H9 (cell line): ENCODE data around the gene CARD6. TPM values are rescaled to one million over a fixed set of nuclear protein-coding genes. Genes with fewer than 3 reads are reported as not detected.
"Not testable (repeated sequence)": the region's sequence is repeated elsewhere in the genome, so short reads cannot be mapped to it uniquely, and the experiment has no call there.

Experiments
- DNase-seq: peaks from one replicate; pipeline ENCODE4 v3.0.0-alpha.2; 2017
- H2AFZ ChIP-seq: one replicate; pipeline ENCODE4 v1.6.1; 2013; ENCODE audit warnings: mild to moderate bottlenecking, low read length, control low read depth, moderate library complexity
- H2AK5ac ChIP-seq: 2 replicates; pipeline ENCODE4 v1.6.1; 2013; ENCODE audit warnings: low read length, control low read depth, mixed read lengths; ENCODE audit not compliant: insufficient read length
- H2BK120ac ChIP-seq: one replicate; pipeline ENCODE4 v1.6.1; 2013; ENCODE audit warnings: low read depth, mild to moderate bottlenecking, low read length, control low read depth, inconsistent platforms; ENCODE audit not compliant: poor library complexity, severe bottlenecking
- H2BK12ac ChIP-seq: 2 replicates; pipeline ENCODE4 v1.6.1; 2013; ENCODE audit warnings: low read length, control low read depth, mixed read lengths, low read depth; ENCODE audit not compliant: insufficient read length
- H2BK15ac ChIP-seq: 2 replicates; pipeline ENCODE4 v1.6.1; 2013; ENCODE audit warnings: low read depth, low read length, control low read depth
- H2BK20ac ChIP-seq: one replicate; pipeline ENCODE4 v1.6.1; 2013; ENCODE audit warnings: low read depth, mild to moderate bottlenecking, low read length, control low read depth, inconsistent platforms; ENCODE audit not compliant: poor library complexity, severe bottlenecking
- H2BK5ac ChIP-seq: 2 replicates; pipeline ENCODE4 v1.6.1; 2013; ENCODE audit warnings: low read length, control low read depth, mixed read lengths; ENCODE audit not compliant: insufficient read length
- H3K14ac ChIP-seq: 2 replicates; pipeline ENCODE4 v1.6.1; 2013; ENCODE audit warnings: low read length, control low read depth; ENCODE audit not compliant: insufficient read depth
- H3K18ac ChIP-seq: 2 replicates; pipeline ENCODE4 v1.6.1; 2013; ENCODE audit warnings: low read depth, mild to moderate bottlenecking, mixed read lengths, low read length, control low read depth; ENCODE audit not compliant: insufficient read length
- H3K23ac ChIP-seq: 2 replicates; pipeline ENCODE4 v1.6.1; 2013; ENCODE audit warnings: low read length, control low read depth, mixed read lengths, low read depth; ENCODE audit not compliant: insufficient read length
- H3K23me2 ChIP-seq: 2 replicates; pipeline ENCODE4 v1.6.1; 2013; ENCODE audit warnings: low read depth, mild to moderate bottlenecking, mixed read lengths, low read length, control low read depth; ENCODE audit not compliant: insufficient read length, poor library complexity, severe bottlenecking
- H3K27ac ChIP-seq: 2 replicates; pipeline ENCODE4 v1.5.1; 2013; ENCODE audit warnings: low read length, control low read depth, mixed read lengths, low read depth; ENCODE audit not compliant: insufficient read length
- H3K27me3 ChIP-seq: 2 replicates; pipeline ENCODE4 v1.6.1; 2013; ENCODE audit warnings: low read length, control low read depth, inconsistent platforms; ENCODE audit not compliant: insufficient read depth
- H3K4ac ChIP-seq: 2 replicates; pipeline ENCODE4 v1.6.1; 2013; ENCODE audit warnings: low read depth, mild to moderate bottlenecking, control low read depth, inconsistent platforms, low read length, moderate library complexity
- H3K4me1 ChIP-seq: 2 replicates; pipeline ENCODE4 v1.6.1; 2013; ENCODE audit warnings: low read length, control low read depth, inconsistent platforms; ENCODE audit not compliant: insufficient read depth
- H3K4me2 ChIP-seq: 2 replicates; pipeline ENCODE4 v1.6.1; 2013; ENCODE audit warnings: low read length, control low read depth, mixed read lengths; ENCODE audit not compliant: insufficient read length, insufficient read depth
- H3K56ac ChIP-seq: 2 replicates; pipeline ENCODE4 v1.6.1; 2013; ENCODE audit warnings: low read depth, mild to moderate bottlenecking, mixed read lengths, low read length, control low read depth; ENCODE audit not compliant: insufficient read length
- H3K79me1 ChIP-seq: 2 replicates; pipeline ENCODE4 v1.6.1; 2013; ENCODE audit warnings: low read depth, mild to moderate bottlenecking, moderate library complexity, low read length, control low read depth, inconsistent platforms; ENCODE audit not compliant: insufficient read depth, poor library complexity, severe bottlenecking
- H3K79me2 ChIP-seq: 2 replicates; pipeline ENCODE4 v1.6.1; 2013; ENCODE audit warnings: low read length, control low read depth, inconsistent platforms; ENCODE audit not compliant: insufficient read depth
- H3K9ac ChIP-seq: 2 replicates; pipeline ENCODE4 v1.6.1; 2013; ENCODE audit warnings: low read length, control low read depth, mixed read lengths; ENCODE audit not compliant: insufficient read length; ENCODE audit errors: extremely low read depth
- H3K9me3 ChIP-seq: one replicate; pipeline ENCODE4 v1.6.1; 2013; ENCODE audit warnings: low read depth, low read length, inconsistent platforms; ENCODE audit not compliant: control insufficient read depth
- H3T11ph ChIP-seq: one replicate; pipeline ENCODE4 v1.6.1; 2013; ENCODE audit warnings: mild to moderate bottlenecking, low read length, control low read depth, inconsistent platforms
- H4K20me1 ChIP-seq: one replicate; pipeline ENCODE4 v1.6.1; 2013; ENCODE audit not compliant: control insufficient read depth, insufficient read length, insufficient read depth
- H4K5ac ChIP-seq: 2 replicates; pipeline ENCODE4 v1.6.1; 2013; ENCODE audit warnings: low read depth, mild to moderate bottlenecking, mixed read lengths, low read length, control low read depth; ENCODE audit not compliant: insufficient read length
- H4K8ac ChIP-seq: replicated peaks from 2 replicates; pipeline ENCODE4 v1.6.1; 2013; ENCODE audit warnings: low read length, control low read depth, mixed read lengths, low read depth; ENCODE audit not compliant: insufficient read length
- H4K91ac ChIP-seq: 2 replicates; pipeline ENCODE4 v1.6.1; 2013; ENCODE audit warnings: low read depth, mild to moderate bottlenecking, moderate library complexity, mixed read lengths, low read length, control low read depth; ENCODE audit not compliant: insufficient read length
- H3K27ac Mint-ChIP-seq, 3 experiments: 2 replicates in 2 of 3; 3 replicates in 1 of 3; pipeline ENCODE4 v1.8.0; 2020 to 2021; ENCODE audit warnings: mixed read lengths in 3 of 3, mild to moderate bottlenecking in 1 of 3, moderate library complexity in 1 of 3
- H3K27me3 Mint-ChIP-seq: 2 replicates; pipeline ENCODE4 v1.8.0; 2021; ENCODE audit warnings: low read depth, mild to moderate bottlenecking, moderate library complexity, mixed read lengths
- H3K36me3 Mint-ChIP-seq, 3 experiments: 2 replicates in 2 of 3; 3 replicates in 1 of 3; pipeline ENCODE4 v1.8.0; 2020 to 2021; ENCODE audit warnings: low read depth in 3 of 3, mixed read lengths in 3 of 3; ENCODE audit not compliant: insufficient read depth in 1 of 3
- H3K4me1 Mint-ChIP-seq, 2 experiments: 2 replicates each; pipeline ENCODE4 v1.8.0; 2020; ENCODE audit warnings: mixed read lengths in 2 of 2
- H3K4me3 Mint-ChIP-seq, 2 experiments: 2 replicates in 1 of 2; 3 replicates in 1 of 2; pipeline ENCODE4 v1.8.0; 2020 to 2021; ENCODE audit warnings: mild to moderate bottlenecking in 2 of 2, mixed read lengths in 2 of 2, moderate library complexity in 1 of 2
- H3K9me3 Mint-ChIP-seq, 2 experiments: 2 replicates in 1 of 2; 3 replicates in 1 of 2; pipeline ENCODE4 v1.8.0; 2020; ENCODE audit warnings: mild to moderate bottlenecking in 2 of 2, mixed read lengths in 2 of 2, moderate library complexity in 1 of 2
- WGBS: extraction: QIAGEN DNeasy Blood & Tissue Kit; methylation state at CpG from one replicate; pipeline ENCODE4 v1.1.7; 2013; ENCODE audit warnings: missing lambda C conversion rate, low lambda C conversion rate, mixed read lengths; ENCODE audit not compliant: insufficient read length; ENCODE audit errors: extremely low coverage; 5-methylcytosine and 5-hydroxymethylcytosine counted together
- total RNA-seq: library from RNA; stranded (reverse); gene quantifications from 2 replicates; pipeline ENCODE4 v1.2.1, GENCODE V29; 2021
- TF ChIP-seq, protein P1 (sequence below): fragments of 200-600 bp; sonication (generic); conservative IDR thresholded peaks from 3 replicates; pipeline ENCODE4 v1.8.0; 2021; ENCODE audit warnings: antibody characterized with exemption, mild to moderate bottlenecking

Gene CARD6
- total RNA-seq, 1 experiment from 2014 or later = 0.35 TPM

DNA sequence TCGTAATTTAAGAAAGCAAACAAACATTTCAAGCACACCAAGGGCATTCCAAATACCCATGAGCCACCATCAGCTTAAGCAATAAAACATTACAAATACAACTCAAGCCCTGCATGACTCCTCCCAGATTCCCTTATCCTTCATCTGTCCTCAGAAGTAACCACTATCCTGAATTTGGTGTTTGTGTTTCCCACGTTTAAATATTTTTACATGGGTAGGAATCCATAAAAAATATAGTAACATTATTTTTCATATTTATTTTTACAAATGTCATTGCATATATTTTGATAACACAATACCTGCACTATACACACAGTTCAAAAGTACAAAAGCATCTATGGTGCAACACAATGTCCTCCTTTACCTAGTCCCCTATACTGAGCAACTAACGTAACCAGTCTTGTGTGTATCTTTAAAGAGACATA, 49.4 kb upstream of the CARD6 start:
- no peak overlapping the region for H3K27ac Mint-ChIP-seq

DNA sequence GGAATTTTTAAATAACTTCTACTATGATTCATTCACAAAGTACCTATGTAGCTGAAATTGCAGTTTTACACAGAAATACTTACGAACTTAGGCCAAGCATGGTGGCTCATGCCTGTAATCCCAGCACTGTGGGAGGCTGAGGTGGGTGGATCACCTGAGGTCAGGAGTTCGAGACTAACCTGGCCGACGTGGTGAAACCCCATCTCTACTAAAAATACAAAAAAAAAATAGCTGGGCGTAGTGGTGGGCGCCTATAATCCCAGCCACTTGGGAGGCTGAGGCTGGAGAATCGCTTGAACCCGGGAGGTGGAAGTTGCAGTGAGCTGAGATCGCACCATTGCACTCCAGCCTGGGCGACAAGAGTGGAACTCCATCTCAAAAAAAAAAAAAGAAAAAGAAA, 48.5 kb upstream of the CARD6 start:
- not testable (repeated sequence) for H2BK20ac ChIP-seq, H4K8ac ChIP-seq, H3K9me3 ChIP-seq, H3K4me1 ChIP-seq, H3K23me2 ChIP-seq, H4K91ac ChIP-seq, H3K14ac ChIP-seq, H2BK15ac ChIP-seq, H2BK120ac ChIP-seq, H3K27me3 Mint-ChIP-seq, H3K56ac ChIP-seq, H2AFZ ChIP-seq, H3K4me2 ChIP-seq, H2AK5ac ChIP-seq, H2BK12ac ChIP-seq, H3K4ac ChIP-seq, H3K27ac ChIP-seq, H2BK5ac ChIP-seq, H4K20me1 ChIP-seq, H3K23ac ChIP-seq, H3K4me3 Mint-ChIP-seq, H3K9ac ChIP-seq, H4K5ac ChIP-seq, H3K79me1 ChIP-seq, DNase-seq, H3K9me3 Mint-ChIP-seq, H3T11ph ChIP-seq, H3K18ac ChIP-seq, H3K27ac Mint-ChIP-seq, H3K27me3 ChIP-seq
- no CpG with 5 or more reads among the region's 10 CpGs for WGBS
- H3K79me2 ChIP-seq = peaks cover 56% of the 10 kb centered on the region; the same call in 1 of the 2 replicates
- Mint-ChIP-seq H3K36me3 (peaks cover 25 to 31% (median 25%) of the 10 kb centered on the region in 3 experiments), H3K4me1 (peaks cover 7 to 13% of the 10 kb centered on the region in 2 experiments)

More for the DNA sequence above, 49.4 kb upstream of the CARD6 start:
- Histone ChIP-seq H3K79me2 (peaks cover 54% of the 10 kb centered on the region; the same call in 1 of the 2 replicates), H4K5ac (no peak overlapping the region), H3K23me2 (no peaks in the 10 kb centered on the region), H3K14ac (no peak overlapping the region), H3K9me3 (no peaks in the 10 kb centered on the region), H3K4me1 (no peaks in the 10 kb centered on the region; the same call in 1 of the 2 replicates), H3K18ac (no peak overlapping the region), H2BK120ac (no peak overlapping the region), H2AFZ (no peak overlapping the region), H4K91ac (no peak overlapping the region), H3K56ac (no peak overlapping the region), H2AK5ac (no peak overlapping the region), H4K8ac (no peak overlapping the region), H4K20me1 (no peaks in the 10 kb centered on the region), H2BK20ac (no peak overlapping the region), H3K23ac (no peak overlapping the region), H3K4me2 (no peak overlapping the region), H2BK15ac (no peak overlapping the region), H3K4ac (no peak overlapping the region), H2BK5ac (no peak overlapping the region), H3T11ph (no peak overlapping the region), H2BK12ac (no peak overlapping the region), H3K9ac (no peak overlapping the region), H3K27me3 (no peaks in the 10 kb centered on the region), H3K79me1 (no peaks in the 10 kb centered on the region), H3K27ac (no peak overlapping the region)
- Mint-ChIP-seq H3K9me3 (peaks cover 2 to 6% of the 10 kb centered on the region in 2 experiments; a peak in 4 of 5 replicates), H3K4me3 (no peak overlapping the region), H3K4me1 (peaks cover 5 to 11% of the 10 kb centered on the region in 2 experiments), H3K36me3 (peaks cover 25 to 37% (median 27%) of the 10 kb centered on the region in 3 experiments), H3K27me3 (no peaks in the 10 kb centered on the region)
- TF ChIP-seq, protein P1, sequence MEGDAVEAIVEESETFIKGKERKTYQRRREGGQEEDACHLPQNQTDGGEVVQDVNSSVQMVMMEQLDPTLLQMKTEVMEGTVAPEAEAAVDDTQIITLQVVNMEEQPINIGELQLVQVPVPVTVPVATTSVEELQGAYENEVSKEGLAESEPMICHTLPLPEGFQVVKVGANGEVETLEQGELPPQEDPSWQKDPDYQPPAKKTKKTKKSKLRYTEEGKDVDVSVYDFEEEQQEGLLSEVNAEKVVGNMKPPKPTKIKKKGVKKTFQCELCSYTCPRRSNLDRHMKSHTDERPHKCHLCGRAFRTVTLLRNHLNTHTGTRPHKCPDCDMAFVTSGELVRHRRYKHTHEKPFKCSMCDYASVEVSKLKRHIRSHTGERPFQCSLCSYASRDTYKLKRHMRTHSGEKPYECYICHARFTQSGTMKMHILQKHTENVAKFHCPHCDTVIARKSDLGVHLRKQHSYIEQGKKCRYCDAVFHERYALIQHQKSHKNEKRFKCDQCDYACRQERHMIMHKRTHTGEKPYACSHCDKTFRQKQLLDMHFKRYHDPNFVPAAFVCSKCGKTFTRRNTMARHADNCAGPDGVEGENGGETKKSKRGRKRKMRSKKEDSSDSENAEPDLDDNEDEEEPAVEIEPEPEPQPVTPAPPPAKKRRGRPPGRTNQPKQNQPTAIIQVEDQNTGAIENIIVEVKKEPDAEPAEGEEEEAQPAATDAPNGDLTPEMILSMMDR = no peak
- WGBS = no CpG with 5 or more reads among the region's 3 CpGs
- DNase-seq = no peak
